DMS153 (cell line): ENCODE measurements around the gene RAB3B.
"Not testable (repeated sequence)": the region's sequence is repeated elsewhere in the genome, so short reads cannot be mapped to it uniquely, and the experiment has no call there.

Experiments used
- DNase-seq: peaks from one replicate; lab custom pipeline; 2025; lab: John Stamatoyannopoulos, UW

RAB3B gene

DNA sequence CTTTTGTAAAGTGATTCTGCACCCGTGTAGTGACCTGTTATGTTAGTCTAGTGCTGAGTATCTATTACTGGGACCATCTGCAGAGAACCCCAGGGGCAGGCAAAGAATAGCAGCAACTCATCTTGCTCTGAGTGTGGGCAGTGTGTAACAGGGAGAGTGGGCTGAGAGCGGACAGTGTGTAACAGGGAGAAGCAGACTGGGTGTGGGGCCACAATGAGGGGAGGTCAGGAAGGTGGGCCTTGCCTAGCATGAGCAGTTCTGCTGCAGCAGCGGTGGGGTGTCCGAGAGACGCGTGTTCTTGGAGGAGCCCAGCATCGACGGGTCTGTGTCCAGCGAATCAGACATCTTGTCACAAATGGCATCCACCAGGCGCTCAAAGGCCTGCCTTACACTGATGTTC lies 70.8 kb downstream of the RAB3B start:
- no peak for DNase-seq

- DNase-seq: no peak
Measured at GRCh38 chr1:51916587-51917405, 73.7 kb downstream of the RAB3B start.

DNA sequence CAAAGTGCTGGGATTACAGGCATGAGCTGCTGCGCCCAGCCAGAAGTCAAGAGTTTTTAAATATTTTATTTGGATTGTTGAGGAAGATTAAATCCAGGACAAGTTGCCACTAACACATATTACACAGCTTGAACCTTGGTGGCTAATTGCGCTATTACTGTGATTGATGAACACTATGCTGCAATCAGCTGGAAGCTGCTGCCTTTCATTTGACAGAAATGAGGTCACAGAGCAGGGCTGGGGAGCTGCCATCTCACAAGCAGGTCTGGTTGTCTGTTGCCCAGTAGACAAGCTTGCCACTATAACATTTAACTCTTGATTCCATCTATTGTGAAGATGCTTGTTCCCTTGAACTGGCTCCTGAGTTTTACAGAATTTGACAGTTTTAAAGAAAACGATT lies 74.5 kb downstream of the RAB3B start:
- no peak for DNase-seq

DNA sequence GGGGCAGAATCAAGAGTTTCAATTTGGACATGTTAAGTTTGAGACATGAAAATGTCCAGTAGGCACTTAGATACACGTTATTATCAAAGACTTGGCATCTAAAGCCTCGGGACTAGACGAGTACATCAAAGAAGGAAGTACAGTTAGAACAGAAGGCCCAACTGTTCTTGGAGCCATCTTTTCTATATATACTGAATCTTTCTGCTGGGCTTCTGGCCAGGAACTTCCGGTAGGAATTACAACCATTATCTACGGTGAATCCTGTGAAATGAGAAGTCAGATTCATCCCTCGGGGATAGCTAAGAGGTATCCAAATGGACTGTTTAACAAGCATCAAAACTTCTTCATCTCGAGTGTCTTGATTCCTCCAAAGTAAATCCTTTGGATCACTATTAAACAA lies 77.6 kb downstream of the RAB3B start:
- DNase-seq: no peak

DNA sequence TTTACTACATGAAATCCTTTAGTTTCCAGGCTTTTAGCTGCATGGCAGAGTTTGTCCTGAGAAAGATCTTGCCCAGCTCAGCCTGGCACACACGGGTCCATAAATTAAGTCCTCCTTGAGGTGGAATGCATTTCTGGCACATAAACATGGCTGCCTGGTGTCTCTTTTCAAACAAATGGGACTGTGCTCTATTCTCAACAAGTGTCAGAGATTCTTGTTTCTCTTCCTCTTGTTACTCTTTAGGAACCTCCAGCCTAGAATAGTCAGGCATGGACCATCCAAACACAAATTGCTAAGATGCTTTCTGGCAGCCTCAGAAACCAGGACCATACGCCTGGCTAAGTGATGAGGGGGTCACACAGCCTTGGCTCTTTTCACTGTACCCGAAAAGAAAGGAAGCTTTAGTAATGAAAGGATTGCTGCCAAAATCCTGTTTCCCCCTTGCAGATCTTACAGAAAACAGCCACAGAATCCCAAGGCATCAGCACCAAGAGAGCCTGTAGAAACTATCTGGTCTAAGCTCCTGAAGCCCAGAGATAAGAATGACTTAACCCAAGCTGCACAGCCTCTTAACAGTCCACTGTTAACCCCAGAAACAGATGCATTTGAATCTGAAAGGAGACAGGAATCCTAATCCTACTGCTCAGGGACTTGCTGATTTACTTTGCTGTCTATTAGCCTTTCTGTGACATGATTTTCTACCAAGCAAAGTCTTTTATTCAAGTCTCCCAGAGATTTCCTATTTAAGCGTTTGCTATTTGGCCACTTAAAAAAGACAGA lies 80.1 kb downstream of the RAB3B start:
- no peak for DNase-seq

DNA sequence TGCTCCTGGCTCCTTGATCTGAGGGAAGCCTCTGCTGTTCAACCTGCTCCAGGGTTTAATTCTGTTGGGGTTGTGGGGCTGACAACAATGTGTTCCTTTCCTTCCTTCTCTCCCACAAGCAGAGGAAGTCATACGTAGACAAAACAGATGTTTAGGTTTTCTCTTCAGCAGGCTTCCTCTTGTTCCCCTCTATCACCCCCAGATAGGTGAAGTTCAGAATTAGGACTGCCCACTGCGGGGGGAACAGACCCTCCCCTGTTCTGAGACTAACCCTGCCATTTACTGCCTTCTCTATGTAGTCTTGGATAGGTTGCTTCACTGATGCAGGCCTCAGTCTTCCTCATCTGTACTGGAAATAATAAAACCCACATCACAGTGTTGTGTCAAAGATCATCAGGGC lies 82.0 kb downstream of the RAB3B start:
- DNase-seq: no peak

DNA sequence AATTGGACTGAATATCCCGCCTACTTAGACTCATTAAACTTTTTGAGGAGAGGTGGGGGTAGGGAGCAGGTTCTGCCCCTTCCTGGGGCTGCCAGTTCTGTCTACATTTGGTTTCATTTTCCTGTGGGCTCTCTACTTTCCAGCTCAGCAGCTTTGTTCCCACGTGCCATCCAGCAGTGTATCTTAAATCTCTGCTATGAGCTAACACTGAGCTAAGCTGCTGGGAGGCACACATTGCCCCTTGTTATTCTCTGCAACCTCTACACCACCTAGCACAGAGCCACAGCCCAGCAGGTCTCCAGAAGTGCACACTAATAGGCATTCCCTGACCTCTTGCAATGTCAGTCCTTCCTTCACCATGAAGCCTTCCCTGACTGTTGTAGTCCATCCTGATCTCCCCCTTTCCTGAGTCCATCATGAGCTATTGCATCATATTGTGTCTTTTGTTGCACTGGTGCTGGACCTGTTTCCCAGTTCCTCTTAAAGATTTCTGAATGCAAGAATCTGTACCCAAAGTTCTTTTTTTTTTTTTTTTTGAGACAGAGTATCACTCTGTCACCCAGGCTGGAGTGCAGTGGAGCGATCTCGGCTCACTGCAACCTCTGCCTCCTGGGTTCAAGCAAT lies 83.3 kb downstream of the RAB3B start:
- peak; percentile 8 for DNase-seq

DNA sequence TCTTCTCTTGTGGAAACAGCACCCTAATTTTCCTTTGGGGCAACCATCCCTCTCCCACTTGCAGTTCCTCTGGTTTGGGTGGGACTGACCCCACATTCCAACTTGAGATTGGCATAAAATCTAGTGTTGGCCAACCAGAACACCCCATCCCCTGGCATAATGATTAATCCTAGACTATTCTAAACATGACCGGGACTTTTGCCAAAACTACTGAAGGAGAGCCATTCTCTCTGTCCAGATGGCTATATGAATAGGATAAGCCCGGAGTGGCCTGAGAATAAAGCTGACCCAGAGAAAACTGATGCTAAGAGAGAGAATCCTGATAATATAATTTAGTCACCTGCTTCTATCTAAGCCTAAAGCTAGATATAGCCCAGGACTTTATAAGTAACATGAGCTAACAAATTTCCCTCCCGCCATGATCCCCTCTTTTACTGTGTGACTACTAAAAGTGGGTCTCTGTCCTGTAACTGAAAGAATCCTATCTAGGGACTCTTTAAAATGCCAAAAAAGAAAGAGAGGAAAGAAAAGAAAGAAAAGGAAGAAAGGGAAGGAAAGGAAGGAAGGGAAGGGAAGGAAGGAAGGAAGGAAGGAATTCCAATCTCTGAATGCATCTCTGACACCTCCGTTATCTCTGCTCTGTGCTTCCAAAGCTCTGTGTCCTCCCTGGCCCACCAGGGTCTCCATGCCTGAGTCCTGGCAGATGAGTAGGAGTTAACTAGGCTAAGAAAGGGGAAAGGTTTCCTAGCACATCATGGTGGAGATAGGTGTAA lies 84.0 kb downstream of the RAB3B start:
- no peak for DNase-seq

DNA sequence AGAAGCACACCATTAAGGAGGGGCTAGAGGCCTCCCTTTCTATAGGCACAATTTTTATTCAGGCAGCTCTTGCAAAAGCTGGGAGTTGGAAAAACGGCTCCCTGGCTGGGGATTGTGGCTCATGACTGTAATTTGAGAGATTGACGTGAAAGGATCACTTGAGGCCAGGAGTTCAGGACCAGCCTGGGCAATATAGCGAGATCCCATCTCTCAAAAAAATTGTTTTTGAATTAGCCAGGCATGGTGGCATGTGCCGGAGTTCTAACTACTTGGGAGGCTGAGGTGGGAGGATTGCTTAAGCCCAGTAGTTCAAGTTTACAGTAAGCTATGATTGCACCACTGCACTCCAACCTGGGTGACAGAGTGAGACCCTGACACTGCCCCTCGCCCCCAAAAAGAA lies 88.0 kb downstream of the RAB3B start:
- no peak for DNase-seq

GRCh38 chr1:51901151-51901550 lies 89.3 kb downstream of the RAB3B start:
- DNase-seq: no peak

DNA sequence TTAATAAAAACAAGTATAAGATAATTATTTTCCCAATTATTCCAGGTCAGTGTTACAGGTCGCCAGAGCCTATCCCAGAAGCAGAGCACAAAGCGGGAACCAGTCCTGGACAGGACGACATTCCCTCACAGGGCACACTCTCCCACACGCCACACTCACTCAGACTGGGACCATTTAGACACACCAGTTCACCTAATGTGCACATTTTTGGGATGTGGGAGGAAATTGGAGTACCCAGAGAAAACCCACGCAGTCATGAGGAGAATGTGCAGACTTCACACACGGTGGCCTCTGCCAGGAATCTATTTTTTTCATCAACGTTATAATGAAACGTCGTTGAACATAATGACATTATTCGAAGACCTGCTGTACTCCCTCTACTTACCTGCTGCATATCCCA lies 91.5 kb downstream of the RAB3B start:
- no peak for DNase-seq

GRCh38 chr1:51898090-51898734 lies 92.3 kb downstream of the RAB3B start:
- DNase-seq: no peak

GRCh38 chr1:51897699-51898031 lies 92.8 kb downstream of the RAB3B start:
- no peak for DNase-seq

DNA sequence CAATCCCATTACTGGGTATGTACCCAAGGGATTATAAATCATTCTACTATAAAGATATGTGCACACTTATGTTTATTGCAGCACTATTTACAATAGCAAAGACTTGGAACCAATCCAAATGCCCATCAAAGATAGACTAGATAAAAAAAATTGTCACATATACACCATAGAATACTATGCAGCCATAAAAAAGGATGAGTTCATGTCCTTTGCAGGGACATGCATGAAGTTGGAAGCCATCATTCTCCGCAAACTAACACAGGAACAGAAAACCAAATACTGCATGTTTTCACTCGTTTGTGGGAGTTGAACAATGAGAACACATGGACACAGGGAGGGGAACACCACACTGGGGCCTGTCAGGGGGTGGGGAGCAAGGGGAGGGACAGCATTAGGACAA lies 95.8 kb downstream of the RAB3B start:
- DNase-seq: not testable (repeated sequence)

- DNase-seq: peak; percentile 100
Measured at GRCh38 chr1:51878616-51879336, 111.7 kb downstream of the RAB3B start, which contains the start of gene NRDC. Gene NRDC, minus strand, starts transcription at chr1:51878727. Its CDS starts 112 bp downstream, at chr1:51878615.

DNA sequence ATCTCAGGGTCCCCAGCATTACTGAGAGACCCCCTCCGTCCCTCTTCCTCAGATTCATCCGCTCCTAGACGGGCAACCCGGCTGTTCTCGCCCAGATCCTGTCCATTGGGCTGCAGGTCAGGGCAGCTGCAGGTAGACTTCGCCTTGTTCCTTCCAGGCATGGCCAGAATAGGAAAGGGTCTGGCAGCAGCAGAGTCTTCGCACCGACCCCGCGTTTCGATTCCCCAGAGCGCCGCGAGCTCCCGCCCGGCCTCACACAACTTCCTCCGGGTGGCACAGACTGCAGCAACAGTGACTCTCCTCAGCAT lies 112.2 kb downstream of the RAB3B start:
- no peak for DNase-seq

DNA sequence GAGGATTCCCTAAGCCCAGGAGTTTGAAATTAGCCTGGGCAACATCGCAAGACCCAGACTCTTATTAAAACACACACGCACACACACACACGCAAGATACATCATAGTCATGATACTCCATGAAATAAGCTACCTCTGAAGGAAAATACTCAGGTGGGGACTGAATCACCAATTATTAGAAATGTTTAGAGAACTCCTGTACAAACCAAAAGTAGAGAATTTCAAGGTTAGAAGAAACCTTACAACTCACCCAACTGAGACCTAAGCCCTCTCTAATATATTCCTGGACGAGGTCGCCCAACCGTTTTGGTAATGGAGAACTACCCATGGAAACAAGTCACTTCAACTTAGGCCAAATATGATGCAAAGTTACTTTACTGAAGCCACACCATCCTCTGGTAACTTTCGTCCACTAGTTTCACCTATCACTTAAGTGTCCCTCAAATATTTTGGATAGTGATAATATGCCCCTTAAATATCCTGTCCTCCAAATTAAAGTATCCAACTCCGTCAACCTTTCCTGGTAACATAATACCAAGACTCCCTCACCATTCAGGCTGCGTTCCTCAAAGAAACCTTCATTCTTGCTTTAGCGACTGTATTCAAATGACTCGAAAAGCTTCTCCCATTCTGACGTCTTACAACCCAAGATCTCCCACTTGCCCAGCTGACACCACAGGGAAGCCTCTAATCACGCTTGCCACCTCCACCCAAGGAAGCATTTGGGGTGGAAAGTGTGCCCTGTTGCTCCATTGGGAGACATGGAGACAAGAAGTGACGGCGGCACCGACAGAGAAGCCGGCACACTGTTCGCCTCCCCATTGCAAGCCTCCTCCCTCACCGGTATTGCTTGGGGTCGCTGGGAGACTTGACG lies 112.8 kb downstream of the RAB3B start:
- DNase-seq: peak; percentile 12

GRCh38 chr1:51875836-51876235 lies 114.7 kb downstream of the RAB3B start:
- no peak for DNase-seq

GRCh38 chr1:51875291-51875772 lies 115.2 kb downstream of the RAB3B start:
- DNase-seq: no peak

GRCh38 chr1:51873270-51873669 lies 117.2 kb downstream of the RAB3B start:
- DNase-seq: not testable (repeated sequence)
